Measurements from ENCODE around the gene CCDC149.

The CCDC149 gene

GRCh38 chr4:24881508-24882196 is 31.2 kb downstream of the CCDC149 start:
- DNase-seq (ENCODE audit: low read depth, low spot score), result no peak

- no peak for DNase-seq (ENCODE audit: low read depth, low spot score)
These were observed 32.7 kb downstream of the CCDC149 start for GRCh38 chr4:24880186-24880585.

GRCh38 chr4:24878636-24879016 is 34.2 kb downstream of the CCDC149 start:
- DNase-seq (ENCODE audit: low read depth, low spot score), result no peak

GRCh38 chr4:24877868-24878635 is 34.8 kb downstream of the CCDC149 start:
- no peak for DNase-seq (ENCODE audit: low read depth, low spot score)

GRCh38 chr4:24876431-24876830 is 36.4 kb downstream of the CCDC149 start:
- DNase-seq (ENCODE audit: low read depth, low spot score), result no peak

GRCh38 chr4:24872720-24873119 is 40.1 kb downstream of the CCDC149 start:
- no peak for DNase-seq (ENCODE audit: low read depth, low spot score)

GRCh38 chr4:24871210-24871609 is 41.6 kb downstream of the CCDC149 start:
- no peak for DNase-seq (ENCODE audit: low read depth, low spot score)

- DNase-seq (ENCODE audit: low read depth, low spot score), result no peak
These were observed 45.0 kb downstream of the CCDC149 start for GRCh38 chr4:24867766-24868296.

GRCh38 chr4:24867251-24867650 is 45.6 kb downstream of the CCDC149 start:
- DNase-seq (ENCODE audit: low read depth, low spot score), result no peak

- no peak for DNase-seq (ENCODE audit: low read depth, low spot score)
These were observed 47.4 kb downstream of the CCDC149 start for GRCh38 chr4:24865401-24865800.

- DNase-seq (ENCODE audit: low read depth, low spot score), result no peak
These were observed 49.0 kb downstream of the CCDC149 start for GRCh38 chr4:24863799-24864198.

GRCh38 chr4:24862073-24862751 is 50.6 kb downstream of the CCDC149 start:
- DNase-seq (ENCODE audit: low read depth, low spot score), result no peak

GRCh38 chr4:24858550-24858949 is 54.3 kb downstream of the CCDC149 start:
- no peak for DNase-seq (ENCODE audit: low read depth, low spot score)

- DNase-seq (ENCODE audit: low read depth, low spot score), result peak; percentile 13
These were observed 54.8 kb downstream of the CCDC149 start for GRCh38 chr4:24858026-24858425.

- no peak for DNase-seq (ENCODE audit: low read depth, low spot score)
These were observed 56.3 kb downstream of the CCDC149 start for GRCh38 chr4:24856586-24856985.

- DNase-seq (ENCODE audit: low read depth, low spot score), result no peak
These were observed 57.1 kb downstream of the CCDC149 start for GRCh38 chr4:24855741-24856140.

- DNase-seq (ENCODE audit: low read depth, low spot score), result no peak
These were observed 59.7 kb downstream of the CCDC149 start for GRCh38 chr4:24853142-24853541.

- DNase-seq (ENCODE audit: low read depth, low spot score), result peak; percentile 42
These were observed 62.2 kb downstream of the CCDC149 start for GRCh38 chr4:24850674-24851073.

GRCh38 chr4:24849756-24850155 is 63.1 kb downstream of the CCDC149 start:
- DNase-seq (ENCODE audit: low read depth, low spot score), result no peak

- DNase-seq (ENCODE audit: low read depth, low spot score), result no peak
These were observed 63.5 kb downstream of the CCDC149 start for GRCh38 chr4:24849351-24849750.

GRCh38 chr4:24846716-24847115 is 66.1 kb downstream of the CCDC149 start:
- no peak for DNase-seq (ENCODE audit: low read depth, low spot score)

- DNase-seq (ENCODE audit: low read depth, low spot score), result no peak
These were observed 66.9 kb downstream of the CCDC149 start for GRCh38 chr4:24845902-24846301.

Data from brain pericyte (primary cell).